NCI-H2196 treated with DMSO at 0.1 percent for 48 hours (cell line): ENCODE data around the gene MILR1.
"Not testable (repeated sequence)": the region's sequence is repeated elsewhere in the genome, so short reads cannot be mapped to it uniquely, and the experiment has no call there.

Experiments
- DNase-seq: peaks from one replicate; lab custom pipeline; 2025; ENCODE audit not compliant: unreplicated experiment; lab: John Stamatoyannopoulos, UW

The MILR1 gene

DNA sequence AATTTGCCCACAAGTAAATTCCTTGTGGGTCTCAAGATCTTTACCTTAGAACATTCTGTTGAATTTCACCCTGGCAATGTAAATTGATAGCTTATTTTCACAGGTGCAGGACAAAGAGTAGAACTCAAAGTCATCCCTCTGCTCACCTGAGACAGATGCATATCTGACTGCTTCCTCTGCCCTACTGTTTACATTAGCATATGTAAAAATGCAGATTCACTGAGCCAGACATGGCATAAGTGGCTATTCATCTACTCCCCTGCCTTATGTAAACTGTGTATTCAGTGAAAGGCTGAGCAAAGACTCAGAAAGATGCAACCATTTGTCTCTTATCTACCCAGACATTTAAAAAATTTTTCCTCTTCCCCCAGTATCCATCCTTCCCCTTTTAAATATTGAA lies 22.3 kb upstream of the MILR1 start:
- no peak for DNase-seq

DNA sequence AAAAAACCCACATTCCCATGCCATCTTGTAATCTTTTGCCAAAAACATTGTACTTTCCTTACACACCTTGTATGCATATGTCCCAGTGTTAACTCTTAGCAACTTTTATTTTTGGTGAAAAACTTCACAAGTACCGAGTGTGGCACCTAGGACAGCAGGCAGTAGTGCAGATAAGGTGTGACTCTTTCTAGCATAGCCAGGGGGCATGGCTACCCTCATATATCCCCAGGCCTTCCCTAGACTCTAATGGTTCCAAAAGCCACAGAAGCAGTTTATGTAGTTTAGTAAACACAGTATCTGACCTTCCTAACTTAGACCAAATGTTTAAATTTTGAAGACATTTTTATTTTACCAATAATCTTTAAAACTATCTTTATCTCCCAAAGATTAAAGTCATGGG lies 20.5 kb upstream of the MILR1 start:
- DNase-seq, result no peak

DNA sequence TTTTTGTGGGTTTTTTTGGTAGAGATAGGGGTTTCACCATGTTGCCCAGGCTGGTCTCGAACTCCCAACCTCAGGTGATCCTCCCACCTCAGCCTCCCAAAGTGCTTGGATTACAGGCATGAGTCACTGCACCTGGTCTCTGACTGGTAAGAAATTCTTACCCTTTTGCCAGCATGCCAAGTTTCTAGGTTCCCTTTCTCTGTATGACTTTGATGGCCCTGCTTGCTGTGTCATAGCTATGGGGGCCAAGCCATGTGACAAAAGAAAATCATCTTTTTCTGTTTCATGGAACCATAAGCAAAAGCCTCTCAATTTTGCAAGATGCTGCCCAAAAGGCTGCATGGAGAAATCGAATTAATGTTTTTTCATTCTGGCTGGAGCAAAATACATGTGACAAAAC lies 18.9 kb upstream of the MILR1 start:
- DNase-seq, result not testable (repeated sequence)

DNA sequence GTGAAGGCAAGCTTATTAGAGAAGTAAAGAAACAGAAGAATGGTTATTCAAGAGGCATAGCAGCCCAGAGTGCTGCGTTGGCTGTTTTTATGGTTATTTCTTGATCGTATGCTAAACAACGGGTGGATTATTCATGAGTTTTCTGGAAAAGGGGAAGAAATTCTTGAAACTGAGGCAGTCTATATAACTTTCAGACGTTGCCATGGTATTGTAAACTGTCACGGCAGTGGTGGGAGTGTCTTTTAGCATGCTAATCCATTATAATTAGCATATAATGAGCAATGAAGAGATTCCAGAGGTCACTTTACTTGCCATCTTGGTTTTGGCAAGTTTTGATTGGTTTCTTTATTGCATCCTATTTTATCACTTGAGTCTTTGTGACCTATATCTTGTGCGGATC lies 17.4 kb upstream of the MILR1 start:
- no peak for DNase-seq

DNA sequence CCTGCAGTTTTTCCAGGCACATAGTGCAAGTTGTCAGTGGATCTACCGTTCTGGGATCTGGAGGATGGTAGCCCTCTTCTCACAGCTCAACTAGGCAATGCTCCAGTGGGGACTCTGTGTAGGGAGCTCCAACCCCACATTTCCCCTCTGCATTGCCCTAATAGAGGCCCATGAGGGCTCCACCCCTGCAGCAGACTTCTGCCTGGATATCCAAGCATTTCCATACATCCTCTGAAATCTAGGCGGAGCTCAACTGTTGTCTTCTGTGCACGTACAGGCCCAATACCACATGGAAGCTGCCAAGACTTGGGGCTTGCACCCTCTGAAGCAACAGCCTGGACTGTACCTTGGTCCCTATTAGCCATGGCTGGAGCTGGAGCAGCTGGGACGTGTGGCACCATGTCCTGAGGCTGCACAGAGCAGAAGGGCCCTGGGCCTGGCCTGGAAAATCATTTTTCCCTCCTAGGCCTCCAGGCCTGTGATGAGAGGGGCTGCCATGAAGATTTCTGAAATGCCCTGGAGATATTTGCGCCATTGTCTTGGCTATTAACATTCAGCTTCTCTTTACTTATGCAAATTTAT lies 10.9 kb upstream of the MILR1 start:
- no peak for DNase-seq

DNA sequence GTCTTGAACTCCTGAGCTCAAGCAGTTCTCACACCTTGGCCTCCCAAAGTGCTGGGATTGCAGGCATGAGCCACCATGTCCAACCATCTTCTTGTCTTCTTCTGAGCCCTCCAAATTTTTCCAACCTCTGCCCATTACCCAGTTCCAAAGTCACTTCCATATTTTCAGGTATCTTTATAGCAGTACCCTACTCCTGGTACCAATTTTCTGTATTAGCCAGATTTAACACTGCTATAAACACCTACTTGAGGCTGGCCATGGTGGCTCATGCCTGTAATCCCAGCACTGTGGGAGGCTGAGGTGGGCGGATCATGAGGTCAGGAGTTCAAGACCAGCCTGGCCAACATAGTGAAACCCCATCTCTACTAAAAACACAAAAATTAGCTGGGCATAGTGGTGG lies 9.4 kb upstream of the MILR1 start:
- not testable (repeated sequence) for DNase-seq

DNA sequence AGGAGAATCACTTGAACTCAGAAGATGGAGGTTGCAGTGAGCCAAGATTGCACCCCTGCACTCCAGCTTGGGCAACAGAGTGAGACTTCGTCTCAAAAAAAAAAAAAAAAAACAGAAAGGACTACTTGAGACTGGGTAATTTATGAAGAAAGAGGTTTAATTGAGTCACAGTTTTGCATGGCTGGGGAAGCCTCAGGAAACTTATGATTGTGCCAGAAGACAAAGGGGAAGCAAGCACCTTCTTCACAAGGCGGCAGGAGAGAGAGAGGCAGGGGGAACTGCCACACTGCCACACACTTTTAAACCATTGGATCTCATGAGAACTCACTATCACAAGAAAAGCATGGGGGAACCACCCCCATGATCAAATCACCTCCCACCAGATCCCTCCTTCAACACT lies 9.0 kb upstream of the MILR1 start:
- no peak for DNase-seq

DNA sequence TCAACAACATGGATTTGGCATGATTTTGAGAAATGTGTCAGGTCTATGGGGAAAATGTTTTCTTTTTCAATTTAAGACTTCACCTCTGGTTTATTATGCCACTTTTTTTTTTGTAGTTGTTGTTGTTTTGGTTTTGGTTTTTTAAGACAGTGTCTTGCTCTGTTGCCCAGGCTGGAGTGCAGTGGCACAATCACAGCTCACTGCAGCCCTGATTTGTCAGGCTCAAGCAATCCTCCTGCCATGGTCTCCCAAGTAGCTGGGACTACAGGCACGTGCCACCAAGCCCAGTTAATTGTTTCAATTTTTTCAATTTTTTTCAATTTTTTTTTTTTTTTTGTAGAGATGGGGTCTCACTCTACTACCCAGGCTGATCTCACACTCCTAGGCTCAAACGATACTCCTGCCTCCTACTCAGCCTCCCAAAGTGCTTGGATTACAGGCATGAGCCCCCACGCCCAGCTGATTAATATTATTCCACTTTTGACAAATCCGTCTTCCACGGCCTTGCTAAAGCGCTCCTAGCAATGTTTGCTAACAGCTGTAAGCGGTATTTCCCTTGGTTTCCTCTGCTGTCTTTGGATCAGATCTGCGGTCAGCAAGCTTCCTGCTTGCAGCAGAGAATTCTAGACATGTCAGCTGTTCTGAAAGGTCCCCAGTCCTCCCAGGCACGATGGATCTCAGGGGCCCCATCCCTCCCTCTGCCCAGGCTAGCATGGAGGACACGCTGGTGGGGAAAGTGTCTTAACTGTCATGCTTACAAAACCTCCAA lies 7.0 kb upstream of the MILR1 start:
- no peak for DNase-seq

DNA sequence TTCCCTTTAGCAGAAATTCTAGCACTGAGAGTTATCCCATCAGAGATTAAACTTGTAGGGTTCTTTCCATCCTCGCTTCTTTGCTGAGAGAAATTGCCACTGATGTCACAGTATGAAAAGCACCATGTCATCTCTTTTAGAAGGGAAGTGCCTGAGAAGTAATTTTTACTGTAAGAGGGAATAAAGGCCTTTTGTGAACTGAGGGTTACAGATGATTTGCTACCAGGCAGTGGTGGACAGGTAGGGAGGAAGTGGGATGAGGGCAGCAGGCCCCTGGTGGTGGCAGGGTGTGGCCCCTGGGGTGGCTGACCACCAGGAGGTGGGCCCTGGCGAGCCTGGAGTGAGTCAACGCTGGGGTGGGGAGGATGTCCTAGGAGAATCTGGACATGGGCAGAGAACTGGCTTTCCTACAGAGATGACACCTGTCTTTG lies 6.4 kb upstream of the MILR1 start:
- no peak for DNase-seq

DNA sequence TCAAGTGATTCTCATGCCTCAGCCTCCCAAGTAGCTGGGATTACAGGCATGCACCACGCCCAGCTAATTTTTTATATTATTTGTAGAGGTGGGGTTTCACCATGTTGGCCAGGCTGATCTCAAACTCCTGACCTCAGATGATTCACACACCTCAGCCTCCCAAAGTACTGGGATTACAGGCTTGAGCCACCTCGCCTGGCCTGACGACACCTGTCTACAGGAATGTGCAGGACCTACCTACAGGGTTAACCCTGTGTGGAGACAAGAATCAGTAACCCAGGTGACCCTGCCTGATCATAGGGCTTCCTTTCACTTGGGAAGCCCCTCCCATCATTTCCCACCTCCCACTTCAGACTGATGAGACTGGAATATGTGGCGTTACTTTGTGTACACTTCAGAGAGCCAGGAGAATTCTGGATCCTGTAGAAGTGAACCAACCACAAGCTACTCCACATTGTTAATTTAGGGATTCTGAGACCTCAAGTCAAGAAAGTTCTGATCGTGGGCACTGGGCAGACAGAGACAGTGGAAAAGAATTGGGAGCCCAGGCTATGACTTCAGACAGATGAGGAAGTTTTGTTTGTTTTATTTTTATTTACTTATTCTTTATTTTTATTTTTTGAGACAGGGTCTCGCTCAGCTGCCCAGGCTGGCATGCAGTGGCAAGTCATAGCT lies 5.7 kb upstream of the MILR1 start:
- DNase-seq, result no peak

DNA sequence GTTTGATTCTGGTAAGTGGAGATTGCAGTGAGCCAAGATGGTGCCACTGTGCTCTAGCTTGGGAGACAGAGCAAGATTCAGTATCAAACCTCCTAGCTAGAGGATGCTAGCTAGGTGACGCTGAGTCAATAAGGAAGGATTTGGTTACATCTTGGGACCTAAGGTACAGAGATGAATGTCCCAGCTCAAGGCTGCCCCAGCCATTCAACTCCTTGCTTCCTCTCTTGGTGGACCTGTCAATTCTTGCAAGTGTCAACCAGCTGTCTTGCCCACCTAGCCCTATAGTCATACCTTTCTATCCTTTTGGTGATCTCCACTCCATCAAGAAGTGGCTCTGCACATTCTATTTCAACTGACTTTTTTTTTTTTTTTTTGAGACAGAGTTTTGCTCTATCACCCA lies 1.4 kb upstream of the MILR1 start:
- no peak for DNase-seq

DNA sequence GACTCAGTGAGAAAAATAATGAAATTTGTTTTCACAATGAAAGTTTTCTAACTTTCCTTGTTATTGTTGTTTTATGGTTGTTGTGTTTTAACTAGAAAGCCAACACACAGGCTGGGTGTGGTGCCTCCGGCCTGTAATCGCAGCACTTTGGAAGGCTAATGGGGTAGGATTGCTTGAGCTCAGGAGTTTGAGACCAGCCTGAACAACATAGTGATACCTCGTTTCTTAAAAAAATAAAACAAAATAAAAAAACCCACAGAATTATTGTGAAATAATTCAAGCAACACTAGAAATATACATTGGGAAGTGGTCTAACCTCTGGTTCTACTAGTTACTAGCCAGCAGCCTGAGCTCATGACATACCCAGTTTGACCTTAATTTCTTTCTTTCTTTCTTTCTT lies 630 bp downstream of the MILR1 start:
- no peak for DNase-seq

DNA sequence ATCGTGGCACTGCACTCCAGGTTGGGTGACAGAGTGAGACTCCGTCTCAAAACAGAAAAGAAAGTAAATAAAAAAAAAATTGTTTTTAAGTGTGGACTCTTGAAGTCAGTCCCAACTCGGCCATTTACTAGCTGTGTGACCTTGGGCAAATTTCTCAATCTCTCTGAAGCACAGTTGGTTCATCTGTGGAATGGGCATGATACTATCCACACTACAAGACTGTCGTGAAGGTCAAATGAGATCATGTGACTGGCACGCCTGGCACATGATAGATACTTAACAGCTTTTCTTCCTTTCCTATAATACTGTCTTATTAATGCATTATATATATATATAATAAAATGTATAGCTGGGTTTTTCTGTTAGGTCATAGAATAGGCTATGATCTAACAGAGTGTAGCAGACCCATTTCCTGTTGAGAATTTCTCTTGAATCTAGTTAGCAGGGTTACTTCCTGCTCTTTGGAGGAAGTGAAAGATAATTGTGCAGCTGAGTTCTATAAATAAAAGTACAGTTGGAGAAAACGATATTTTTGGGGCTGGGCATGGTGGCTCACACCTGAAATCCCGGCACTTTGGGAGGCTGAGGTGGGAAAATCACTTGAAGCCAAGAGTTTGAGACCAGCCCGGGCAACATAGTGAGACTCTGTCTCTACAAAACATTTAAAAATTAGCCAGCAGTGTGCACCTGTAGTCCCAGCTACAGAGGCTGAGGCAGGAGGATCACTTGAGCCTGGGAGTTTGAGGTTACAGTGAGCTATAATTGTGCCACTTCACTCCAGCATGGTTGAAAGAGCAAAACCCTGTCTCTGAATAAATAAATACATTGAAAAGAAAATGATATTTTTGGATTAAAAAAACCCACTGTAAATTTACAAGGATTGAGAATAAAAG lies 7.3 kb downstream of the MILR1 start:
- no peak for DNase-seq

DNA sequence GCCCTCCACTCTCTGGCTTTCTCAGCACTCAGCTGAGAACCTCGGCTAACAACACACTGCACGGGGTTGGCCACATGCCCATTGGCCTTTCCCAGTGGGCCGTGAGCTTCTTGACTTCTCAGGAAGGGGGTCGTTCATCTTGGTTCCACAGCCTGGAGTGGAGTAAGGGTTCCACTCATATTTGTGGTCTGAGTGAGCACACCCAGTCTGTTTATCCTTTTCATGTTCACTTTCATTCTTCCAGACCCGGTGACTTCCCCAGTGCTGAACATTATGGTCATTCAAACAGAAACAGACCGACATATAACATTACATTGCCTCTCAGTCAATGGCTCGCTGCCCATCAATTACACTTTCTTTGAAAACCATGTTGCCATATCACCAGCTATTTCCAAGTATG lies 8.2 kb downstream of the MILR1 start:
- DNase-seq, result no peak

DNA sequence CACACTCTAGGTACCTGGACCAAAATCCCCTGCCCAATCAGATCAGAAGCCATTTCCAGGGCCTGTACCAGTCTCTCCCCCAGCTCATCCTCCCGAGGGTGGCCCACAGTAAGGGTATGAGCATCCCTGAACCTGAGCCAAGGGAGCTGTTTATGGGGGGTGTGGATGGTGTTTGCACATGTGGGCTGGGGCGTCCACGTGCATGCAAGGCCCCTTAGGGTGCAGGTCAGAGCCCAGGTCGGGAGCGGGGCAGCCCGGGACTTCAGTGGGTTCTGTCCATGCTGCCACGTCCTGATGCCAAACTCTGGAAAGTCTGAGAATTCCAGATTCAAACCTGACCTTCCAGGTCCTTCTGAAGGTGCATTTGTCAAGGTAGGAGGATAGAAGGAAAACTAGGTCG lies 9.8 kb downstream of the MILR1 start:
- no peak for DNase-seq

DNA sequence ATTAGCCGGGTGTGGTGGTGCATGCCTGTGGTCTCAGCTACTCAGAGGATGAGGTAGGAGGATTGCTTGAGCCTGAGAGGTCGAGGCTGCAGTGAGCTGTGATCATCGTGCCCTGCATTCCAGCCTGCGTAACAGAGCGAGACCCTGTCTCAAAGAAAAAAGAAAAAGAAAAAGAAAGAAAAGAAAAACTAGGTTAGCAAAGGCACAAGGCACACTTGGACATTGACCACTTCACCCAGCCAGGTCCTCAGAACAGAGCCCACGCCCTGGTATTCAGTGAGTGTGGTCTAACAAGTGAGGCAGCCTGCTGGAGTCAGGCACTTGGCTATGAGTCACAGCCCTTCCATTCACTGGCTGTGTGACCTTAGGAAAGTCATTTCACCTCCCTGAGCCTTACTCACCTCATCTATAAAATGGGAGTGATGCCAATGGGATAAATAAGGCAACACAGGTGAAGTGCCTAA lies 10.4 kb downstream of the MILR1 start:
- no peak for DNase-seq

DNA sequence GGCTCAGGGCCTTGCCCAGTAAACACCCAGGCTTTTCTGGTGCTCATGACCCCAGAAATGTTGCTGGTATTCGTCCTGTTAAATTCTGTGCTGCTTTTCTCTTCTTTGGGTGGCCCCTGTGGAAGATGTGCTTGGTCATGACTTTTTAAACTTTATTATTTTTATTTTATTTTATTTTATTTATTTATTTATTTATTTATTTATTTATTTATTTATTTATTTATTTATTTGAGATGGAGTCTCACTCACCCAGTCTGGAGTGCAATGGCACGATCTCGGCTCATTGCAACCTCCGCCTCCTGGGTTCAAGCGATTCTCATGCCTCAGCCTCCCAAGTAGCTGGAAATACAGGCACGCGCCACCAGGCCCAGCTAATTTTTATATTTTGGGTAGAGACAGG lies 10.9 kb downstream of the MILR1 start:
- not testable (repeated sequence) for DNase-seq

DNA sequence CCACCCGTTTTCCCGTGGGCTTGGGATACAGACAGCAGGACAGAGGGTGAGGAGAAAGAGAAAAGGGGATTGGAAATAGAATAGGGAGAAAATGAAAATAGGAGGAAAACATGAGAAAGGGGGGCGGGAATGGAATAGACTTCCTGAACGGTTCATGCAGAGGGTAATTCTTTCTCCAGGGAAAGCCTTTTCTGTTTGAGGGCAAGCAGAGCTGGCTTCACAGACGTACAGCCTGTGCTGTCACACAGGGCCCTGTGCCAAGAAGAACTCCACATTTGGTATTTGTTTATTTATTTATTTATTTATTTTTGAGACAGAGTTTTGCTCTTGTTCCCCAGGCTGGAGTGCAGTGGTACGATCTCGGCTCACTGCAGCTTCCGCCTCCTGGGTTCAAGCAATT lies 12.0 kb downstream of the MILR1 start:
- DNase-seq, result no peak

DNA sequence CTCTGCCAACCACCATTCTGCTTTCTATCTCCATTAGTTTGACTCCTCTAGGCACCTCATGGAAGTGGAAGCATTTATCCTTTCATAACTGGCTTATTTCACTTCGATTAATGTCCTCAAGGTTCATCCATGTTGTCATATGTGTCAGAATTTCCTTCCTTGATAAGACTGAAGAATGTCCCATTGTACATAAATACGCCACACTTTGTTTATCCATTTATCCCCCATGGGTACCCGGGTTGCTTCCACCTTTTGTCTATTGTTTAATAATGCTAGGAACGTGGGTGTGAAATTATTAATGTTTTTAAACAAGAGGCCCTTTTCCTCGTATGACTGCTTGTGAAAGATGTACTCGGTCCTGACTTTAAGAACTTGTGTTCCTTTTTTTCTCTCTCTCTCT lies 12.9 kb downstream of the MILR1 start:
- no peak for DNase-seq

DNA sequence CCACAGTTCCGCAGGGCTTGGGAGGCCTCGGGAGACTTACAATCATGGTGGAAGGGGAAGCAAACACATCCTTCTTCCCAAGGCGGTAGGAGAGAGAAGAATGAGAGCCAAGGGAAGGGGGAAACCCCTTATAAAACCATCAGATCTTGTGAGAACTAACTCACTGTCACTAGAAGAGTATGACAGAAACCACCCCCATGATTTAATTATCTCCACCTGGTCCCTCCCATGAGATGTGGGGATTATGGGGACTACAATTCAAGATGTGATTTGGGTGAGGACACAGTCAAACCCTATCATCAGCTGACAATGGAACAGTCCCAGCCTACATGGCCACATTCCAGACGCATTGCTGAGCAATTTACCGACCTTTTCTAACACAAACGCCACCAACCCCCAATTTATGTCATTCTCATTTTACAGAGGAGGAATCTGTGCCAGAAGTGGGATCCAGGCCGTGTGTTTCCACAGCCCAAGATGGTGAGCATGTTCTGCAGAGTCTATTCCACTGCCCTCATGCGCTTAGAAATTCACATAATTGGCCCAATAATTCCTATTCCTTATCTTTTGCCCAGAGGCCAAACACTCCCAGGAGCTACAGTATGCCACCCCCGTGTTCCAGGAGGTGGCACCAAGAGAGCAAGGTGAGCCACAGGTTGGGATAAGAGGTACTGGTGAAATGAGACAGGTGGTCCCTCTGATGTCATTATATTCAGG lies 17.3 kb downstream of the MILR1 start:
- no peak for DNase-seq

DNA sequence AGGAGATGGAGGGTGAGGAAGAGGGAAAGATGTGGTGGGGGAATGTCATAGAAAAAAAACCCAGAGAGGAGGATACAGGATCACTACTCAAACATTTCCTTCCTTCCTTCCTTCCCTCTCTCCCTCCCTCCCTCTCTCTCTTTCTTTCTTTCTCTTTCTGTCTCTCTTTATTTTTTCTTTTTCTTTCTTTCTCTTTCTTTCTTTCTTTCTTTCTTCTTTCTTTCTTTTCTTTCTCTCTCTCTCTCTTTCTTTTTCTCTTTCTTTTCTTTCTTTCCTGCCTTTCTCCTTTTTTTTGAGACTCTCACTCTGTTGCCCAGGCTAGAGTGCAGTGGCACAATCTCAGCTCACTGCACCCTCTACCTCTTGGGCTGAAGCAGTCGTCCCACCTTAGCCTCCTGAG lies 17.9 kb downstream of the MILR1 start:
- DNase-seq, result not testable (repeated sequence)
